Neutrophil (primary cell): Measurements from ENCODE around the gene CPED1.

ENCODE experiments used
- H3K27ac ChIP-seq: fragments of 200-600 bp; sonication (generic); 2 replicates; pipeline ENCODE4 v1.5.1; 2016; ENCODE audit warnings: mild to moderate bottlenecking, moderate library complexity
- H3K27me3 ChIP-seq: fragments of 200-600 bp; sonication (generic); 2 replicates; pipeline ENCODE4 v1.6.0; 2016; ENCODE audit warnings: mild to moderate bottlenecking
- H3K36me3 ChIP-seq: fragments of 200-600 bp; sonication (generic); 2 replicates; pipeline ENCODE4 v1.5.1; 2017
- H3K4me1 ChIP-seq, 2 experiments: fragments of 200-600 bp in 1 of 2; sonication (generic) in 1 of 2; 1 replicate in 1 of 2; 2 replicates in 1 of 2; pipeline versions ENCODE4 v1.5.1 to v1.6.1; 2013 to 2016; ENCODE audit warnings: low read depth in 1 of 2, low read length in 1 of 2, mild to moderate bottlenecking in 1 of 2, moderate library complexity in 1 of 2; ENCODE audit not compliant: control insufficient read depth in 1 of 2, insufficient read depth in 1 of 2
- H3K4me3 ChIP-seq, 2 experiments: fragments of 200-600 bp in 1 of 2; sonication (generic) in 1 of 2; 1 replicate in 1 of 2; 2 replicates in 1 of 2; pipeline ENCODE4 v1.5.1; 2013 to 2016; ENCODE audit warnings: low read depth in 1 of 2, low read length in 1 of 2, mild to moderate bottlenecking in 1 of 2, moderate library complexity in 1 of 2
- H3K9me3 ChIP-seq: fragments of 200-600 bp; sonication (generic); 2 replicates; pipeline ENCODE4 v1.5.1; 2016
- CTCF ChIP-seq: fragments of 200-600 bp; sonication (generic); IDR thresholded peaks from 2 replicates; pipeline ENCODE4 v1.5.1; 2016; ENCODE audit warnings: antibody characterized with exemption

Gene CPED1

DNA sequence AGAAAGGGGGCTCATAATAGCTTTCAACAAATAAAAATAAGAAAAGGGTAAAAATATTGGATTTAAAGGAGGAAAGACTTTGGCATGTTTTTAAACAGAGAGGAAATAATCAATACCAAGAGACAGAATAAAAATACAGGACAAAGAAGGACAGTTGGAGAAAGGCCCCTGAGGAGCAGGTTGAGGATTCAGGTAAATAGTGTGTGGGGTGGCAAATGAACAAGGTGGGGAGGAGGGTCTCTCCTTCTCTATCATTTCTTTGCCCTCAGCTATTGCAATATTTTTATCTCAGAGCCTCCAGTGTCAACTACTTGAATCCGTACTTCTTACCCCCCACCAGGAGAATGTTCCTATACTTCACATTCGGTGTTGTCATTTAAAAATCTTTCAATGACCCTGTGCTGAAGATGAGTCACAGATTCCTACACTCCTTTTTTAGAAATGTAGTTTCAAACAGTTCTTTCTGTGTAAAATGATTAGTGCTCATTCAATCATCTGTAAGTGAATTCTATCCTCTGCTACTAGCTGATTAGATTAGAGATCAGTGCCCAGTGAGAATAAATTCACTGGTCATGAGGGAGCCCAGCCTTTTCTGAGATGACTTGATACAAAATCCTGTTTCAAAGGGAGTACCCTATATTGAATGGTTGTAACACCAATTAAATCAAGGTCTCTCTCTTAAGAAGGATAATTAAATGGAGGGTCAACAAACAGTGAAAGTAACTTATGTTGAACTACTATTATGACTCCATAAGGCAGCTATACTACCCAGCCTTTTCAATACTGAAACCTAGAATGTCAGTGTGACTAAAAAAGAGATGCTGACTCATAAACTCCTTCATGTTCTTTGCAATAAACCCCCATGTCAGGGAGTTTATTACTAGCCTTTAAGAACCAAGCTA, 289.9 kb downstream of the CPED1 start:
- no peaks in the 10 kb centered on the region for H3K27me3 ChIP-seq
- no peaks in the 10 kb centered on the region for H3K4me1 ChIP-seq
- H3K9me3 ChIP-seq = no peaks in the 10 kb centered on the region
- no peaks in the 10 kb centered on the region for H3K36me3 ChIP-seq
- TF ChIP-seq CTCF = no peak
- H3K27ac ChIP-seq = no peak overlapping the region
- H3K4me3 ChIP-seq = no peak overlapping the region

DNA sequence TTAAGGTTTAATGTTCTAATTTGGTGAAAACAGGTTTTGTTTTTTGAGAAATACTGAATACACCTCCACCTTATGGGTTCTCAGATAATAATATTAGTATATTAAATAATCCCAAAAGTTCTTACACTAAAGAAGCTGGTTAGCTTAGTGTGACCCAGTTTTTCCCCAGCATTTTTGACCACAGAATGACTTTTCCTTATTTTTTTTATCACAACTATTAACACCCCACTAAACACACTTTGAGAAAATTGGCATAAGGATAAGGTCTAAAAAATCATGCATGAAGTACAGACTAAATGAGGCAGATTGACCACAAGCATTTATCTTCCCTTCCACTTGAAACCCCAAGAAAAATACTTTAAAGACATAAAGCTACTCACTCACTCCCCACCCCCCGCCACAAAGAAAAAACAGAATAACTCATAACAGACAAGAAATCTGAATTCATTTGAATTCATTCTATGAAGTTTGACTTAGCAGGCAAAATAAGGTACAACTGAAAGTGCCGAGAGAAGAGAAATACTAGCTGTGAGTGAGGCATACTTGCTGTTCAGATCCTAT, 290.6 kb downstream of the CPED1 start:
- H3K36me3 ChIP-seq = no peaks in the 10 kb centered on the region
- H3K9me3 ChIP-seq = no peaks in the 10 kb centered on the region
- no peak overlapping the region for H3K27ac ChIP-seq
- no peak overlapping the region for H3K4me3 ChIP-seq
- TF ChIP-seq CTCF = no peak
- no peaks in the 10 kb centered on the region for H3K27me3 ChIP-seq
- no peaks in the 10 kb centered on the region for H3K4me1 ChIP-seq

GRCh38 chr7:121279822-121280221, 291.3 kb downstream of the CPED1 start:
- Histone ChIP-seq H3K9me3 (no peaks in the 10 kb centered on the region), H3K36me3 (no peaks in the 10 kb centered on the region), H3K27me3 (no peaks in the 10 kb centered on the region), H3K4me1 (no peaks in the 10 kb centered on the region), H3K27ac (no peak overlapping the region), H3K4me3 (no peak overlapping the region)
- TF ChIP-seq CTCF = no peak

DNA sequence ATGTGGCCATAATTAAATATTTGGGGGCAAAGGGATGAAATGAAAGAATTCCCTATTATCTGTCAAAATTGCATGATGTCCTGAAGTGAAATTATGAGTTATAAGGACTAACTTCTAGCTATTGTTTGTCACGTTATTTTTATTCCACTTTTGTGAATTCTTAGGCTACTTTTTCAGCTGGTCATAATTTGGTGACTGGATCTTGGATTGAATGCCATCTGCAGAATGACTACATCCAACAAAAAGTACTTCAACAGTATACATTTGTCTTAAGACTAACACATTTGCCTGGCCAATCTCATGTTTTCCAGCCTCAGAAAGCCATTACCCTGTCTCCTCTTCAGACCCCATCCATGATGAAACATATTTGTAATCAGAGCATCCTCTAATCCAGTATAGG, 292.1 kb downstream of the CPED1 start:
- no peak for TF ChIP-seq CTCF
- no peaks in the 10 kb centered on the region for H3K4me1 ChIP-seq
- H3K27me3 ChIP-seq = no peaks in the 10 kb centered on the region
- no peaks in the 10 kb centered on the region for H3K9me3 ChIP-seq
- H3K27ac ChIP-seq = no peak overlapping the region
- no peak overlapping the region for H3K4me3 ChIP-seq
- H3K36me3 ChIP-seq = no peaks in the 10 kb centered on the region

GRCh38 chr7:121282129-121282528, 293.6 kb downstream of the CPED1 start:
- no peak overlapping the region for H3K27ac ChIP-seq
- no peaks in the 10 kb centered on the region for H3K36me3 ChIP-seq

More at GRCh38 chr7:121282129-121282528, 293.6 kb downstream of the CPED1 start:
- H3K4me1 ChIP-seq = no peaks in the 10 kb centered on the region
- H3K4me3 ChIP-seq = no peak overlapping the region
- no peaks in the 10 kb centered on the region for H3K9me3 ChIP-seq
- no peaks in the 10 kb centered on the region for H3K27me3 ChIP-seq
- TF ChIP-seq CTCF = no peak
